Naive thymus-derived CD4-positive, alpha-beta T cell (primary cell): ENCODE data around the gene EMC8. TPM values are rescaled to one million over a fixed set of nuclear protein-coding genes. Genes with fewer than 3 reads are reported as not detected.

Source experiments
- ATAC-seq: fragments of 150-1000 bp; cut with Tn5 transposase; 2 replicates; pipeline ENCODE4 v1.10.0; 2021; ENCODE audit warnings: mild to moderate bottlenecking, moderate library complexity
- CTCF ChIA-PET: fragments of 350-600 bp; sonication (Branson Sonifier 250); formaldehyde crosslinking; loops from one replicate; lab custom pipeline; 2021; ENCODE audit warnings: antibody characterized with exemption; lab: Charles Lee
- POLR2A ChIA-PET: fragments of 350-600 bp; sonication (Branson Sonifier 250); formaldehyde crosslinking; loops from one replicate; lab custom pipeline; 2021; ENCODE audit warnings: antibody characterized with exemption, inconsistent platforms; lab: Charles Lee
- DNase-seq, 9 donors: peaks; one replicate each; pipeline versions ENCODE4 v3.0.0 to v3.0.0-alpha.2; 2020 to 2022; ENCODE audit warnings: mixed read lengths in 1 of 9
- H3K27ac ChIP-seq: one replicate; pipeline ENCODE4 v1.7.0; 2013; ENCODE audit warnings: mild to moderate bottlenecking, low read depth, low read length, moderate library complexity
- H3K27me3 ChIP-seq, 2 donors: one replicate each; pipeline ENCODE4 v1.7.0; 2013; ENCODE audit warnings: low read length in 2 of 2, mild to moderate bottlenecking in 2 of 2, moderate library complexity in 2 of 2; ENCODE audit not compliant: control insufficient read depth in 2 of 2, insufficient read depth in 2 of 2
- H3K36me3 ChIP-seq, 3 experiments: 1 replicate in 2 of 3; 2 replicates in 1 of 3; pipeline ENCODE4 v1.7.0; 2013; ENCODE audit warnings: low read length in 3 of 3, mild to moderate bottlenecking in 3 of 3, moderate library complexity in 1 of 3; ENCODE audit not compliant: insufficient read depth in 3 of 3, control insufficient read depth in 2 of 3
- H3K4me1 ChIP-seq, 2 donors: one replicate each; pipeline ENCODE4 v1.7.0; 2013; ENCODE audit warnings: low read length in 2 of 2, mild to moderate bottlenecking in 2 of 2, moderate library complexity in 1 of 2; ENCODE audit not compliant: control insufficient read depth in 2 of 2, insufficient read depth in 2 of 2
- H3K4me3 ChIP-seq: 2 replicates; pipeline ENCODE4 v1.7.0; 2013; ENCODE audit warnings: mild to moderate bottlenecking, low read length
- H3K9me3 ChIP-seq, 3 experiments: 1 replicate in 2 of 3; 2 replicates in 1 of 3; pipeline ENCODE4 v1.7.0; 2013; ENCODE audit warnings: low read length in 3 of 3; ENCODE audit not compliant: control insufficient read depth in 2 of 3
- H3K27ac Mint-ChIP-seq, 9 donors: one replicate each; pipeline ENCODE4 v1.8.0; 2020 to 2022; ENCODE audit warnings: mixed read lengths in 9 of 9, mild to moderate bottlenecking in 8 of 9, moderate library complexity in 5 of 9, inconsistent platforms in 2 of 9
- H3K27me3 Mint-ChIP-seq, 5 donors: one replicate each; pipeline ENCODE4 v1.8.0; 2021 to 2022; ENCODE audit warnings: mixed read lengths in 5 of 5, mild to moderate bottlenecking in 1 of 5
- H3K36me3 Mint-ChIP-seq, 5 donors: one replicate each; pipeline ENCODE4 v1.8.0; 2020 to 2022; ENCODE audit warnings: mixed read lengths in 5 of 5, mild to moderate bottlenecking in 3 of 5, inconsistent platforms in 1 of 5
- H3K4me1 Mint-ChIP-seq, 7 donors: one replicate each; pipeline ENCODE4 v1.8.0; 2020 to 2022; ENCODE audit warnings: mixed read lengths in 7 of 7, mild to moderate bottlenecking in 3 of 7, inconsistent platforms in 1 of 7
- H3K4me3 Mint-ChIP-seq, 10 donors: one replicate each; pipeline ENCODE4 v1.8.0; 2020 to 2022; ENCODE audit warnings: mild to moderate bottlenecking in 10 of 10, mixed read lengths in 10 of 10, moderate library complexity in 6 of 10, inconsistent platforms in 2 of 10
- H3K9me3 Mint-ChIP-seq, 11 donors: one replicate each; pipeline ENCODE4 v1.8.0; 2020 to 2022; ENCODE audit warnings: mixed read lengths in 11 of 11, mild to moderate bottlenecking in 4 of 11, inconsistent platforms in 1 of 11, moderate library complexity in 1 of 11
- intact Hi-C, 2 donors: fragments of 100-400 bp; cut with micrococcal nuclease; formaldehyde crosslinking; loops; one replicate each; pipeline ENCODE4 v1.15.1; 2023
- polyA plus RNA-seq, 2 donors: library from polyadenylated mRNA; unstranded; fragments of 300-500 nt; fragmentation: Illumina TruSeq; gene quantifications; one replicate each; pipeline ENCODE4 v1.2.3, GENCODE V29; 2021
- total RNA-seq, 6 experiments: library from RNA in 5 of 6; stranded (reverse) in 5 of 6; gene quantifications; 1 replicate in 5 of 6; 2 replicates in 1 of 6; pipeline ENCODE4 v1.2.3 and lab custom pipeline; 2021 to 2026

EMC8 gene
- total and polyA plus RNA-seq, 7 experiments from 2014 or later: 22.4 to 31.8 (median 26.1) TPM

DNA sequence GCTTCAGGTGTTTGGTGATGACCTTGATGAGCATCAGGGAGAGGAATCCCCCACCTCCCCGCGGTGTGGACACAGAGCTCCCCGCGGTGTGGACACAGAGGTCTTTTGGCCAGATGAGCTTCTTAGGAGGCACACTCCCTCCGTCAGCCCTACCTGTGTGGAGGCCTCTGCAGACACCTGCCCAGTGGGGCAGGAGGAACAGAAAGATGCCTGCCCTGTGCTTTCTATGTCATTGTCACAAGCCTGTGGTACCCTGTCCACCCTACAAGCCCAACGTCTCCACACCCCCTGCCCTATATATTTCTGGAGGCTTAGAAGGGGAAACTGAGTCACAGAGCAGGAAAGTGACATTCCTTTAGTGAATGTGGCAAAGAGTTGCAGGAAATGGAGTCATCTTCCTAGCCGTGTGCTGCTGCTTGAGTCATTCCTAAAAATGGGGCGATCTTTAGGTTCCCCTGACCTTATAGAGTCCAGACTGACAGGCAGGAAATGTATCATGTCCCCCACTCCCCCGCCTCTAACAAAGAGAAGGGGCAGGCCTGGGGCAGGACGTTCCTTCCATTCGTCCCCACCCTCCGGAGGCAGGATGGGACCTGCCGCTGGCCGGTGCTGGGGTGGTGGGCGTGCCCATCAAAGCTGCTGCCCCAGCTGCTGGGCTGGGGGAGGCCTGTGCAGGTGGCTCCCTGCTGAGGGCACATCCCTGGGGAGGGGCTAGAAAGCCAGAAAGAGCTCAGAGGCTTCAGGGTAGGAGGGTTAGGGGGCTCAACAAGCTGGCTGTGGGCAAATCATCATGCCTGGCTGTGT is 47.4 kb downstream of the EMC8 start:
- intact Hi-C loops: loop anchor here in 1 of 2 donors (5.0 kb wide), 1 partner anchor 35 kb away; no protein-coding TSS in a partner anchor
- no peaks in the 10 kb centered on the region for H3K36me3 Mint-ChIP-seq
- CTCF ChIA-PET: interaction anchor here (1.0 kb wide), 1 partner anchor 37 kb away, joined by 3 read pairs; no protein-coding TSS in a partner anchor
- Histone ChIP-seq H3K27me3 (no peaks in the 10 kb centered on the region), H3K4me3 (no peak overlapping the region), H3K4me1 (peaks cover 0 to 8% of the 10 kb centered on the region in 2 donors), H3K27ac (no peak overlapping the region), H3K36me3 (no peaks in the 10 kb centered on the region), H3K9me3 (no peaks in the 10 kb centered on the region)
- DNase-seq (no peak), ATAC-seq (no peak)
- peaks cover 0 to 1% (median 0%) of the 10 kb centered on the region in 11 donors for H3K9me3 Mint-ChIP-seq
- peaks cover 0 to 37% (median 16%) of the 10 kb centered on the region in 5 donors for H3K27me3 Mint-ChIP-seq
- POLR2A ChIA-PET: no interaction called here
- H3K27ac Mint-ChIP-seq: no peak overlapping the region
- H3K4me1 Mint-ChIP-seq: peaks cover 4 to 12% (median 5%) of the 10 kb centered on the region in 7 donors
- peak overlapping the region in 8 of 10 donors; percentile 17 to 74 (median 52) for H3K4me3 Mint-ChIP-seq

DNA sequence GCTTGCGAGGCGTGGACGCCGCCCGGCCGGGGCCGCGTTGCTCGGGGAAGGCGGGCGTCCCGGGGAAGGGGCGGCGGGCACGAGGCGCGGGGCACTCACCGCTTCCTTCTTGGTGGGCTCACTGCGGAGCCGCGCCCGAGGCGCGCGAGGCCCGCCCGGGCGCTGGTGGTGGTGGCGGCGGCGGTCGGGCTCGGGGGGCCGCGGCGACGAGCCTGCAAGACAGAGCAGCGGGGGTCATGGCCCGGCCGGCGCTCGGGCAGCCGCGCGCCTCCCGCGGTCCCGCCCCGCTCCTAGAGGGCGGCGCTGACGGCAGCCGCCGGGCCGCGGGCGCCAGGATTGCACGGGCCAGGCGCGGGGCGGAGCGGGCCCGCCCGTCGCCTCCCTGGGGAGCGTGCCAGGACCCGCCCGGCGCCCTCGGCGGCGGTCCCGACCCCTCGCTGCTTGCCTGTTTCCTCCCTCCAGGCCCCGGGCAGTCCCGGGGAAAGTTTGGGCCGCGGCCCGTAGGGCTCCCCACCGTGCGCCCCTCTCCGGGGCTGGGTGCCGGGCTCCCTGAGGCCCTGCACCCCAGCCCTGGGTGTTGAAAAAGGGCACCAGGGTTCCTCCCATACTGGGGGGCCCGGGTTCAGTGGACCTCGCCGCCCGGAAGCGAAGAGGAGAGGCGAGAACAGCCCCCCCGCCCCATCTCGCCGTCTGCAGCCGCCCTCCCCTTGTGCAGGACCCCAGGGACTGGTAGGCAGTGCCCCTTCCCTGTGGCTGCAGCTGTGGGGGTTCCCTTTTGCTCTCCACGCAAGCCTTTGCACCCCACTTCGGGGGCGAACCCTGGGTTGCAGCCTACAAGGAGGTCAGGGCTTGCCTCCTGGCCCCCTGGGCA is 48.3 kb downstream of the EMC8 start, which contains the start of gene C16orf74:
TSS of gene C16orf74 (minus strand) at position 270 of the 871 bp plus-strand sequence. CDS start 15,879 bp downstream, outside the sequence.
- ChIA-PET POLR2A (no interaction called here), CTCF (interaction anchor here (1.0 to 1.5 kb wide), 2 partner anchors 9 to 37 kb away, joined by 3 read pairs; no protein-coding TSS in a partner anchor)
- intact Hi-C loops: loop anchor here in 1 of 2 donors (5.0 kb wide), 1 partner anchor 34 kb away; no protein-coding TSS in a partner anchor
- H3K4me3 Mint-ChIP-seq: peak within 1 kb of the TSS; percentile 70 to 88 (median 83)
- DNase-seq: peak in 2 of 9 donors; percentile 8 to 38
- peak within 1 kb of the TSS in 1 of 9 donors; percentile 72 for H3K27ac Mint-ChIP-seq
- peaks cover 4 to 11% (median 5%) of the 10 kb centered on the region in 7 donors for H3K4me1 Mint-ChIP-seq
- H3K36me3 ChIP-seq: no peaks in the 10 kb centered on the region
- H3K36me3 Mint-ChIP-seq: no peaks in the 10 kb centered on the region
- peaks cover 0 to 1% (median 0%) of the 10 kb centered on the region in 11 donors for H3K9me3 Mint-ChIP-seq
- peaks cover 0 to 8% of the 10 kb centered on the region in 2 donors for H3K4me1 ChIP-seq
- H3K27me3 Mint-ChIP-seq: peaks cover 0 to 37% (median 16%) of the 10 kb centered on the region in 5 donors
- no peaks in the 10 kb centered on the region for H3K9me3 ChIP-seq
- H3K27ac ChIP-seq: no peak within 1 kb of the TSS
- H3K4me3 ChIP-seq: peak within 1 kb of the TSS; percentile 27
- no peaks in the 10 kb centered on the region for H3K27me3 ChIP-seq
- ATAC-seq: peak; percentile 81

- Mint-ChIP-seq H3K4me3 (peak overlapping the region; percentile 70 to 88 (median 83)), H3K27me3 (peaks cover 0 to 37% (median 16%) of the 10 kb centered on the region in 5 donors), H3K36me3 (no peaks in the 10 kb centered on the region), H3K4me1 (peaks cover 4 to 11% (median 5%) of the 10 kb centered on the region in 7 donors), H3K9me3 (peaks cover 0 to 1% (median 0%) of the 10 kb centered on the region in 11 donors), H3K27ac (peak overlapping the region in 1 of 9 donors; percentile 72)
- intact Hi-C loops: loop anchor here in 1 of 2 donors (5.0 kb wide), 1 partner anchor 33 kb away; no protein-coding TSS in a partner anchor
- DNase-seq (no peak), ATAC-seq (peak; percentile 59)
- no peaks in the 10 kb centered on the region for H3K36me3 ChIP-seq
- peak overlapping the region; percentile 27 for H3K4me3 ChIP-seq
- peaks cover 0 to 8% of the 10 kb centered on the region in 2 donors for H3K4me1 ChIP-seq
- H3K9me3 ChIP-seq: no peaks in the 10 kb centered on the region
- CTCF ChIA-PET: interaction anchor here (1.5 kb wide), 1 partner anchor 10 kb away, joined by 3 read pairs; no protein-coding TSS in a partner anchor
- H3K27ac ChIP-seq: no peak overlapping the region
- POLR2A ChIA-PET: no interaction called here
- H3K27me3 ChIP-seq: no peaks in the 10 kb centered on the region
Observed at GRCh38 chr16:85750146-85750826, 49.1 kb downstream of the EMC8 start.

DNA sequence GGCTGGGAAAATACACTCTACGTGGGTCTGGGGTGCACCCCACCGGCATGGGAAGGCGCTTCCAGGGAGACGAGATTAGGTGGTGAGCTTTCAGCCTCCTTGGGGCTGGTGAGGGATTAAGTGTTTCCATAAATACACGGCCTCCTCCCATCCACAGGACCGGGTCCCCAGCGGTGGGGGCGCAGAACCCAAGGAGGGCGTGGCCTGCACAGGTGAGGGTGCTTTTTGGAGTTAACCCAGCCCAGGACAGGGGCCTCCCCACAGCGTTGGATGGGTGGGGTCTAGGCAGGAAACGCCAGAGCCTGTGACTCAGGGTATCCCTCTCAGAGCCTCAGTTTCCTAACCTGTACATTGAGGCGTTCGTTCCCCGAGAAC is 49.6 kb downstream of the EMC8 start:
- Histone ChIP-seq H3K27ac (no peak overlapping the region), H3K4me1 (peaks cover 0 to 8% of the 10 kb centered on the region in 2 donors), H3K4me3 (peak overlapping the region; percentile 27), H3K36me3 (no peaks in the 10 kb centered on the region), H3K27me3 (no peaks in the 10 kb centered on the region), H3K9me3 (no peaks in the 10 kb centered on the region)
- Mint-ChIP-seq H3K27ac (peak overlapping the region in 1 of 9 donors; percentile 72), H3K36me3 (no peaks in the 10 kb centered on the region), H3K27me3 (peaks cover 0 to 37% (median 16%) of the 10 kb centered on the region in 5 donors), H3K9me3 (no peaks in the 10 kb centered on the region), H3K4me1 (peaks cover 4 to 11% (median 5%) of the 10 kb centered on the region in 7 donors), H3K4me3 (peak overlapping the region in 9 of 10 donors; percentile 70 to 88 (median 83))
- ATAC-seq (no peak), DNase-seq (no peak)
- intact Hi-C loops: loop anchor here in 1 of 2 donors (5.0 kb wide), 1 partner anchor 32 kb away; no protein-coding TSS in a partner anchor
- ChIA-PET POLR2A (no interaction called here), CTCF (interaction anchor here (0.9 to 1.5 kb wide), 2 partner anchors 9 to 10 kb away, joined by 3 read pairs; no protein-coding TSS in a partner anchor)

DNA sequence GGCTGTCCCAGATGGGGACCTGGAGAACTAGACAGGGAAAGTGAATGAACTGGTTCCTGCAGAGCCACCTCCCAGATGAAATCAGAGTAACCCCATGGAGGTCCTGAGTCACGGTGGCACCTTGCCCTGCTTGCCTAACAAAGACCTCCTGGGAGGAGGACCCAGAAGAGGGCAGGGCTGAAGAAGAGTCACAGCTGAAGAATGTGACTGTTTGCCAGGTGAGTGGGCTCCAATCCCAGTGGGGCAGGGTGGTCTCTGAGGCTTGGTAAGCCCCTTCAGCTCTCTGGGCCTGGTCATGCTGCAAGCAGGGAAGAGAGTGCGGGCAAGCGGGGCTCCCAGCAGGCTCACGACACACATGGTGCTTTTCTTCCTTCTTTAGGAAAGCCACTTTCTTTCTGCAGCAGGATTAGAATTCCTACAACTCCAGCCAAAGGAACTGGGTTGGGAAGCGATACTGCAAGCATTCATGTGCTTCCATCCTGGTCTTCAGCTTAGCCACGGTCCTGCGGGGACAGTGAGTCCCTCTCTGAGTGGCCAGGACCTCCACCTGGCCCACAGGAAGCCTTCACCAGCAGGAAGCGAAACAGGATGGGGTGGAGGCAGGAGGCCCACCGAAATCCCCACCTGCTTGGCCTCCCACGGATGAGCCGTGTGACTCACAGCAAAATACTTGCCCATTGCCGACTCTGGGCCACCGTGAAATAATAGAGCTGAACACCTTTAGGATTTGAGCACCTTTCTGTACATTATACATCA is 52.7 kb downstream of the EMC8 start:
- no peak for DNase-seq
- Mint-ChIP-seq H3K27ac (no peak overlapping the region), H3K4me1 (peaks cover 4 to 8% (median 5%) of the 10 kb centered on the region in 7 donors), H3K36me3 (no peaks in the 10 kb centered on the region), H3K9me3 (no peaks in the 10 kb centered on the region), H3K4me3 (no peak overlapping the region), H3K27me3 (peaks cover 0 to 24% (median 6%) of the 10 kb centered on the region in 5 donors)
- ChIA-PET CTCF (no interaction called here), POLR2A (interaction anchor here (0.9 kb wide), 1 partner anchor 20 kb away, joined by 3 read pairs; no protein-coding TSS in a partner anchor)
- no peak overlapping the region for H3K4me3 ChIP-seq
- no peaks in the 10 kb centered on the region for H3K27me3 ChIP-seq
- H3K4me1 ChIP-seq: peaks cover 0 to 8% of the 10 kb centered on the region in 2 donors
- H3K36me3 ChIP-seq: no peaks in the 10 kb centered on the region
- H3K9me3 ChIP-seq: no peaks in the 10 kb centered on the region
- intact Hi-C loops: no loop called here
- no peak overlapping the region for H3K27ac ChIP-seq
- ATAC-seq: no peak
